Heart left ventricle (tissue), 13 donors: ENCODE data around the gene DNAH3.
"Not testable (repeated sequence)": the region's sequence is repeated elsewhere in the genome, so short reads cannot be mapped to it uniquely, and the experiment has no call there.

Experiments used
- POLR2A ChIP-seq, 2 donors: fragments of 450-650 bp; IDR thresholded peaks; one replicate each; pipeline ENCODE4 v1.6.1; 2017; ENCODE audit warnings: antibody characterized with exemption in 2 of 2, mild to moderate bottlenecking in 2 of 2, moderate library complexity in 2 of 2
- TF ChIP-seq, protein P1 (sequence below), 12 donors: fragments of 200-600 bp; sonication (generic) in 4 of 12; IDR thresholded peaks; one replicate each; pipeline versions ENCODE4 v1.5.0 to v1.8.0; 2018 to 2022; ENCODE audit warnings: antibody characterized with exemption in 12 of 12, mild to moderate bottlenecking in 5 of 12
- donor health status: ischemic (EF 13 %, LVEDD 7.1; RV severe dilation, severe dysfunction).
- donor health status: DM: no; HTN: yes; CAD: no.
- donor health status: DM: no; HTN: no; CAD: no.
- donor health status: ischemic (EF 25% LVEDD 6.9; RV normal size, moderate dysfunction).
- donor health status: ischemic (EF 25% LVEDD 5.7; RV mildly dilated, moderate dysfunction).
- donor health status: ischemic (EF 35%, LVEDD 5.7; RV mildly dilated, moderate dysfunction).
- donor health status: nonischemic (EF 11% LVEDD 7.7; RV severe dilation, severe dysfunction).
- donor health status: DM: yes; HTN: yes; CAD: no.
- donor health status: PGD.
- donor health status: ischemic (EF 29% LVEDD 5.4; RV normal size, mild dysfunction).
- donor health status: nonischemic (EF 23%, LVEDD 6.1; RV moderate dilation, normal function).

DNA sequence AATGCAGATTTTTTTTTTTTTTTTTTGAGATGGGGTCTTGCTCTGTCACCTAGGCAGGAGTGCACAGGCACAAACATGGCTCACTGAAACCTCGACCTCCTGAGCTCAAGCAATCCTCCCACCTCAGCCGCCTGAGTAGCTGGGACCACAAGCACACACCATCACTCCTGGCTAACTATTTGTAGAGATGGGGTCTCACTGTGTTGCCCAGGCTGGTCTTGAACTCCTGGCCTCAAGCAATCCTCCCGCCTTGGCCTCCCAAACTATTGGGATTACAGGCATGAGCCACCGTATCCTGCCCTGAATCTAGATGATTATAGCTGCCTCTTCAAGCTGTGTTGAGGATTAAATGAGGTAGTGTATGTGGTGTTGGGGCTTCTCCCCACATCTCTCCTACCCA, 94.9 kb downstream of the DNAH3 start:
- TF ChIP-seq, protein P1, sequence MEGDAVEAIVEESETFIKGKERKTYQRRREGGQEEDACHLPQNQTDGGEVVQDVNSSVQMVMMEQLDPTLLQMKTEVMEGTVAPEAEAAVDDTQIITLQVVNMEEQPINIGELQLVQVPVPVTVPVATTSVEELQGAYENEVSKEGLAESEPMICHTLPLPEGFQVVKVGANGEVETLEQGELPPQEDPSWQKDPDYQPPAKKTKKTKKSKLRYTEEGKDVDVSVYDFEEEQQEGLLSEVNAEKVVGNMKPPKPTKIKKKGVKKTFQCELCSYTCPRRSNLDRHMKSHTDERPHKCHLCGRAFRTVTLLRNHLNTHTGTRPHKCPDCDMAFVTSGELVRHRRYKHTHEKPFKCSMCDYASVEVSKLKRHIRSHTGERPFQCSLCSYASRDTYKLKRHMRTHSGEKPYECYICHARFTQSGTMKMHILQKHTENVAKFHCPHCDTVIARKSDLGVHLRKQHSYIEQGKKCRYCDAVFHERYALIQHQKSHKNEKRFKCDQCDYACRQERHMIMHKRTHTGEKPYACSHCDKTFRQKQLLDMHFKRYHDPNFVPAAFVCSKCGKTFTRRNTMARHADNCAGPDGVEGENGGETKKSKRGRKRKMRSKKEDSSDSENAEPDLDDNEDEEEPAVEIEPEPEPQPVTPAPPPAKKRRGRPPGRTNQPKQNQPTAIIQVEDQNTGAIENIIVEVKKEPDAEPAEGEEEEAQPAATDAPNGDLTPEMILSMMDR (IDR thresholded peaks at IDR 0.05): not testable (repeated sequence)
- TF ChIP-seq POLR2A (IDR thresholded peaks at IDR 0.05): not testable (repeated sequence)
